HAP-1 (cell line): Measurements from ENCODE around the gene USP32.
A peak's percentile ranks its signal among the peaks of the same experiment; 100 is the strongest.
"Not testable (repeated sequence)": the region's sequence is repeated elsewhere in the genome, so short reads cannot be mapped to it uniquely, and the experiment has no call there.

Experiments used
- DNase-seq, 2 experiments: peaks; one replicate each; pipeline ENCODE4 v3.0.0-alpha.2; 2016 to 2020; ENCODE audit warnings: low spot score in 2 of 2
- H3K27me3 ChIP-seq: fragments of 250-450 bp; sonication (Bioruptor Pico); 2 replicates; pipeline ENCODE4 v1.5.1; 2020; ENCODE audit warnings: low read depth, mild to moderate bottlenecking, moderate library complexity
- H3K36me3 ChIP-seq: fragments of 250-450 bp; sonication (Bioruptor Pico); replicated peaks from 2 replicates; pipeline ENCODE4 v1.5.1; 2020; ENCODE audit warnings: mild to moderate bottlenecking
- H3K4me1 ChIP-seq: fragments of 250-450 bp; sonication (Bioruptor Pico); 2 replicates; pipeline ENCODE4 v1.5.1; 2020; ENCODE audit warnings: mild to moderate bottlenecking
- H3K4me3 ChIP-seq: fragments of 250-450 bp; sonication (Bioruptor Pico); 2 replicates; pipeline ENCODE4 v1.5.1; 2020; ENCODE audit warnings: mild to moderate bottlenecking, moderate library complexity
- H3K9me3 ChIP-seq: fragments of 250-450 bp; sonication (Bioruptor Pico); 2 replicates; pipeline ENCODE4 v1.5.1; 2020; ENCODE audit warnings: mild to moderate bottlenecking, moderate library complexity
- in situ Hi-C: fragments of 300-500 bp; cut with MboI; formaldehyde crosslinking; loops from 3 replicates; pipeline ENCODE4 v1.14.3; 2020; ENCODE audit warnings: low sequenced_read_pairs, inconsistent platforms, mixed read lengths

The USP32 gene

GRCh38 chr17:60395508-60396065 is 3.7 kb upstream of the USP32 start:
- no peaks in the 10 kb centered on the region for H3K36me3 ChIP-seq
- no peak overlapping the region for H3K4me3 ChIP-seq
- no peak for DNase-seq
- H3K27me3 ChIP-seq = no peaks in the 10 kb centered on the region
- peaks cover 8% of the 10 kb centered on the region for H3K4me1 ChIP-seq
- H3K9me3 ChIP-seq = no peaks in the 10 kb centered on the region
- in situ Hi-C loops = no loop called here

- Histone ChIP-seq H3K9me3 (no peaks in the 10 kb centered on the region), H3K4me1 (peaks cover 17% of the 10 kb centered on the region), H3K4me3 (no peak overlapping the region), H3K27me3 (no peaks in the 10 kb centered on the region), H3K36me3 (no peaks in the 10 kb centered on the region)
- in situ Hi-C loops = no loop called here
- no peak for DNase-seq
Observed at GRCh38 chr17:60393840-60394723, 2.1 kb upstream of the USP32 start.

GRCh38 chr17:60392845-60393702 is 1.1 kb upstream of the USP32 start:
- H3K4me3 ChIP-seq = peak overlapping the region; percentile 80
- no peaks in the 10 kb centered on the region for H3K27me3 ChIP-seq
- in situ Hi-C loops = no loop called here
- H3K9me3 ChIP-seq = no peaks in the 10 kb centered on the region
- H3K36me3 ChIP-seq = no peaks in the 10 kb centered on the region
- H3K4me1 ChIP-seq = peaks cover 27% of the 10 kb centered on the region
- peak; percentile 44 to 54 for DNase-seq

DNA sequence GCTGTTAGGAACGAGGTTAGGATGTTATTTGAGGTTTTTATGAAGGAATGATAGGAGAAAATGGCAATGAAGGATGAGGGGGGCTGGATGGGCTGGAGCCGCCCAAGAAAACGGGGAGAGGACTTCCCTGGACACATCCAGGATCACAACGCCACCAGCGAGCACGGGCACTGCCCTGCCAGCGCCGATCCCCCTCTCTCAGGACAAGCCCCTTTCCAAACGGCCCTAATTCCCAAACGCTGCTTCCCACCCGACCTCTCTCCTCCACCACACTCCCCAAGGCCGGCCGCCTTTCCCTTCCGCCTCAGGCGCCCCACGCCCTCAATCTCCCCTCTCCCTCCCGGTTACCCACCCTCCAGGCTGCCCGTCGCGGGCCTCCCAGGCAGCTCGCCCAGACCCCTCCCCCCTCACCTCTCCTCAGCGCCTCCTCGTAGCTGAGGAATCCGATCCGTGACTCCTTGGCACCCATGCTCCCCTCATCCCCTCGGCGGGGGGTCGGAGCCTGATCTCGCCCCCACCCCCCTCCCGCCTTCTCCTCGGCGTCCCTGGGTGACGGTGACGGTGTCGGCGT is 377 bp downstream of the USP32 start:
- in situ Hi-C loops = no loop called here
- Histone ChIP-seq H3K4me1 (peaks cover 40% of the 10 kb centered on the region), H3K4me3 (peak overlapping the region; percentile 80), H3K27me3 (no peaks in the 10 kb centered on the region), H3K9me3 (no peaks in the 10 kb centered on the region), H3K36me3 (no peaks in the 10 kb centered on the region)
- peak in 1 of 2 experiments; percentile 60 for DNase-seq

- Histone ChIP-seq H3K9me3 (no peaks in the 10 kb centered on the region), H3K4me1 (peaks cover 45% of the 10 kb centered on the region), H3K36me3 (no peaks in the 10 kb centered on the region), H3K4me3 (peak overlapping the region; percentile 80), H3K27me3 (no peaks in the 10 kb centered on the region)
- in situ Hi-C loops = no loop called here
- DNase-seq = peak; percentile 41 to 58
Observed at GRCh38 chr17:60390925-60391470, 935 bp downstream of the USP32 start.

DNA sequence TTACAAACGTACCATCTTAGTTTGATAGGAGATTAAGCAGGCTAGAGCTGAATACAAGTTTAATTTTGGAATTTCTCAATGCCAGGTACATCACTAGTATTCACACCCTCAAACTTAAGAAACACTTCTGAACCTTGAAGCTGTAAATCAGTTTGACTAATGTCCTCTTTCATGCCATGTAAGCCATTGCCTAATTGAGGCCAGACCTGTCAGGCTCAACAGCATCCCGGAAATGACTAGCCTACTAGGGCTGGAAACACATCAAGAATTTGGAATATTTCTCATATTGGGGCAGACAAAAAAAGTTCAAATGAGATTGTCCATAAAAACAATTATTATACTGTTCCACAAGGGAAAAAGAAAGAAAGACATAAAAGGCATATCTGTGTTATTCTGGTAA is 1.7 kb downstream of the USP32 start:
- in situ Hi-C loops = no loop called here
- Histone ChIP-seq H3K4me3 (peak overlapping the region; percentile 80), H3K4me1 (peaks cover 48% of the 10 kb centered on the region)

GRCh38 chr17:60388742-60389141 is 3.2 kb downstream of the USP32 start:
- no peaks in the 10 kb centered on the region for H3K27me3 ChIP-seq
- no peaks in the 10 kb centered on the region for H3K36me3 ChIP-seq
- H3K4me1 ChIP-seq = peaks cover 60% of the 10 kb centered on the region
- in situ Hi-C loops = no loop called here
- H3K9me3 ChIP-seq = no peaks in the 10 kb centered on the region
- DNase-seq = peak; percentile 28 to 58
- H3K4me3 ChIP-seq = no peak overlapping the region

More for the DNA sequence above, 1.7 kb downstream of the USP32 start:
- Histone ChIP-seq H3K9me3 (no peaks in the 10 kb centered on the region), H3K36me3 (no peaks in the 10 kb centered on the region), H3K27me3 (no peaks in the 10 kb centered on the region)
- DNase-seq = no peak

GRCh38 chr17:60387666-60388065 is 4.3 kb downstream of the USP32 start:
- H3K9me3 ChIP-seq = no peaks in the 10 kb centered on the region
- H3K36me3 ChIP-seq = no peaks in the 10 kb centered on the region
- no peak overlapping the region for H3K4me3 ChIP-seq
- H3K27me3 ChIP-seq = no peaks in the 10 kb centered on the region
- peaks cover 59% of the 10 kb centered on the region for H3K4me1 ChIP-seq
- in situ Hi-C loops = no loop called here
- DNase-seq = no peak

DNA sequence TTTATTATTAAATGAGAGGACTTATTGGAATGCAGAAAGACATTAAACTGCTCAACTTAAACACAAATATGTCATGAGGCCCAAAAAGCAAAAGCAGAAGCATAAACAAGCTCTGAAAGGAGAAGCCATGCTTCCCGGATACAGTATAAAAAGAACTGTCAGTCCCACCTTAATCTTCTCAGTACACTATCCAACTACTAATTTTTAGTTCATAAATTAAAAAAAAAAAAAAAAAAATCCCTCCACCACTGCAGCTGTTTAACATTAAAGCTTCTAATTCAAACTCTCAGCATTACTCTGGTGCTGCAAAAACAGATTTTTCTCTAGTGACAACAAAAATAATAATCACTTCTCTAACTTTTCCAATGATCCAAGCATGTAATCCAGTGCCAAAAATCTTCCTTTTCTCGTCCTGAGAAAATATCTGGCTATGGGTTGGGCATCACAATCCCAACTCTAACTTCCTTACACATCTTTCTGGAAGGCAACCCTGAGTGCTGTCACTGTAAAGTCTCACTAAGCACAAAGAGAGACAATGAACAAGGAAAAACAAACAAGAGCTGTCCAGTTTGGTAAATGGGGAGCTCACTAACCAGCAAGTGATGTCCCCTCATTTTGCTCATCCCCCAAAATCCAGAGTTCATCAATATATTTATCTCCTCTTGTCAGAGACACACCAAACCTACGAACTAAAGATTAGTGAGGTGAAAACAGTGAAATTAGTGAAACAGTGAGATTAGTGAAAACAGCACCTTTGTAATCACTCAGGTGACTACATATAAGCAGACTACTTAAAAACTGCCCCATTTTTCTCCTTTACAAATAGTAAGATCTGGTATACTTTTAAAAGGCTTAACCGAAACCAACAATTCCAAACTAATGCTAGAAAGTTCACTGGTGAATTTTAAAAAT is 5.5 kb downstream of the USP32 start:
- Histone ChIP-seq H3K4me3 (no peak overlapping the region), H3K27me3 (no peaks in the 10 kb centered on the region), H3K9me3 (no peaks in the 10 kb centered on the region), H3K36me3 (no peaks in the 10 kb centered on the region), H3K4me1 (peaks cover 58% of the 10 kb centered on the region)
- peak in 1 of 2 experiments; percentile 30 for DNase-seq
- in situ Hi-C loops = no loop called here

DNA sequence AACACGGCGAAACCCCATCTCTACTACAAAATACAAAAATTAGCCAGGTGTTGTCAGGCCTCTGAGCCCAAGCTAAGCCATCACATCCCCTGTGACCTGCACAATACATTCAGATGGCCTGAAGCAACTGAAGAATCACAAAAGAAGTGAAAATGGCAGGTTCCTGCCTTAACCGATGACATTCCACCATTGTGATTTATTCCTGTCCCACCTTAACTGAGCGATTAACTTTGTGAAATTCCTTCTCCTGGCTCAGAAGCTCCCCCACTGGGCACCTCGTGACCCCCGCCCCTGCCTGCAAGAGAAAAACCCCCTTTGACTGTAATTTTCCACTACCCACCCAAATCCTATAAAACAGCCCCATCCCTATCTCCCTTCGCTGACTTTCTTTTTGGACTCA is 7.0 kb downstream of the USP32 start:
- in situ Hi-C loops, DNase-seq, H3K27me3 ChIP-seq, H3K9me3 ChIP-seq, H3K4me3 ChIP-seq, H3K36me3 ChIP-seq: not testable (repeated sequence)
- H3K4me1 ChIP-seq = peaks cover 51% of the 10 kb centered on the region

GRCh38 chr17:60383379-60383778 is 8.6 kb downstream of the USP32 start:
- no peak overlapping the region for H3K4me3 ChIP-seq
- peaks cover 46% of the 10 kb centered on the region for H3K4me1 ChIP-seq
- in situ Hi-C loops = no loop called here
- no peaks in the 10 kb centered on the region for H3K27me3 ChIP-seq
- H3K9me3 ChIP-seq = no peaks in the 10 kb centered on the region
- no peaks in the 10 kb centered on the region for H3K36me3 ChIP-seq
- DNase-seq = no peak

DNA sequence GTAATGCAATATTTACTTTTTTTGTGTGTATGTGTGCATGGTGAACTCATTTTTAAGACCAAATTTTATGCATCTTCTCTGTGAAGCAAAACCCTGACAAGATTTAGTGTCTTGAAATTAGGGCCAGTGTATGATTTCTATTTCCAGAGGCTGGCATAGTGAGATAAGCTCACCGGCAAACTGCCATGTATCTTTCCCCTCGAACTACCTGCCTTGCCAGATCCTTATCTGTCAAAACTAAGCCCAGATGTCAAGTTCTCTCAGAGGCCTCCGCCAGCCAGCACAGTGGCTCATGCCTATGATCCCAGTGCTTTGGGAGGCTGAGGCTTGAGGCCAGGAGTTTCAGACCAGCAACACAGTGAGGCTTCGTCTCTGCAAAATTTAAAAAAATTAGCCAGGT is 10.0 kb downstream of the USP32 start:
- H3K9me3 ChIP-seq = no peaks in the 10 kb centered on the region
- H3K4me1 ChIP-seq = peaks cover 33% of the 10 kb centered on the region
- no peak overlapping the region for H3K4me3 ChIP-seq
- DNase-seq = no peak
- no peaks in the 10 kb centered on the region for H3K36me3 ChIP-seq
- H3K27me3 ChIP-seq = no peaks in the 10 kb centered on the region
- in situ Hi-C loops = no loop called here
